Adrenal gland (tissue), 5 donors: ENCODE measurements around the gene FAM43A.

ENCODE experiments used
- CTCF ChIP-seq, 6 experiments: fragments of 450-650 bp in 4 of 6; fragments of 200-600 bp in 2 of 6; sonication (generic) in 1 of 6; IDR thresholded peaks; 1 replicate in 5 of 6; 2 replicates in 1 of 6; pipeline versions ENCODE4 v1.5.1 to v1.8.0; 2016 to 2021; ENCODE audit warnings: antibody characterized with exemption in 6 of 6, mild to moderate bottlenecking in 2 of 6, moderate library complexity in 1 of 6
- POLR2A ChIP-seq, 2 donors: fragments of 450-650 bp; IDR thresholded peaks; one replicate each; pipeline ENCODE4 v1.6.1; 2017; ENCODE audit warnings: antibody characterized with exemption in 2 of 2, mild to moderate bottlenecking in 2 of 2, moderate library complexity in 1 of 2
- donor health status: DM: no; HTN: no; CAD: no.

GRCh38 chr3:194671900-194672808, 13.5 kb upstream of the FAM43A start, which contains the start of gene LSG1:
- TF ChIP-seq CTCF (IDR thresholded peaks at IDR 0.05), result peak in 1 of 6 experiments; percentile 12
- peak; percentile 3 to 57 for TF ChIP-seq POLR2A (IDR thresholded peaks at IDR 0.05)
